HL-60 (cell line): ENCODE data around the gene SOBP.

ENCODE experiments used
- GABPA ChIP-seq: IDR thresholded peaks from 2 replicates; pipeline ENCODE4 v1.6.1; 2012; ENCODE audit warnings: low read depth
- POLR2AphosphoS5 ChIP-seq: IDR thresholded peaks from 2 replicates; pipeline ENCODE4 v1.6.1; 2012; ENCODE audit warnings: low read depth
- SPI1 ChIP-seq: IDR thresholded peaks from 2 replicates; pipeline ENCODE4 v1.6.1; 2012; ENCODE audit warnings: low read depth, mild to moderate bottlenecking, borderline replicate concordance
- TF ChIP-seq, protein P1 (sequence below): IDR thresholded peaks from one replicate; pipeline ENCODE4 v1.5.1; 2011; ENCODE audit warnings: low read length, control low read depth, inconsistent platforms; ENCODE audit not compliant: insufficient read depth
- TF ChIP-seq, protein P2 (sequence below): IDR thresholded peaks from 2 replicates; pipeline ENCODE4 v1.6.1; 2012; ENCODE audit warnings: low read depth; ENCODE audit not compliant: insufficient replicate concordance

- TF ChIP-seq GABPA (no peak), POLR2AphosphoS5 (no peak), SPI1 (no peak)
- TF ChIP-seq, protein P1, sequence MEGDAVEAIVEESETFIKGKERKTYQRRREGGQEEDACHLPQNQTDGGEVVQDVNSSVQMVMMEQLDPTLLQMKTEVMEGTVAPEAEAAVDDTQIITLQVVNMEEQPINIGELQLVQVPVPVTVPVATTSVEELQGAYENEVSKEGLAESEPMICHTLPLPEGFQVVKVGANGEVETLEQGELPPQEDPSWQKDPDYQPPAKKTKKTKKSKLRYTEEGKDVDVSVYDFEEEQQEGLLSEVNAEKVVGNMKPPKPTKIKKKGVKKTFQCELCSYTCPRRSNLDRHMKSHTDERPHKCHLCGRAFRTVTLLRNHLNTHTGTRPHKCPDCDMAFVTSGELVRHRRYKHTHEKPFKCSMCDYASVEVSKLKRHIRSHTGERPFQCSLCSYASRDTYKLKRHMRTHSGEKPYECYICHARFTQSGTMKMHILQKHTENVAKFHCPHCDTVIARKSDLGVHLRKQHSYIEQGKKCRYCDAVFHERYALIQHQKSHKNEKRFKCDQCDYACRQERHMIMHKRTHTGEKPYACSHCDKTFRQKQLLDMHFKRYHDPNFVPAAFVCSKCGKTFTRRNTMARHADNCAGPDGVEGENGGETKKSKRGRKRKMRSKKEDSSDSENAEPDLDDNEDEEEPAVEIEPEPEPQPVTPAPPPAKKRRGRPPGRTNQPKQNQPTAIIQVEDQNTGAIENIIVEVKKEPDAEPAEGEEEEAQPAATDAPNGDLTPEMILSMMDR = no peak
- TF ChIP-seq, protein P2, sequence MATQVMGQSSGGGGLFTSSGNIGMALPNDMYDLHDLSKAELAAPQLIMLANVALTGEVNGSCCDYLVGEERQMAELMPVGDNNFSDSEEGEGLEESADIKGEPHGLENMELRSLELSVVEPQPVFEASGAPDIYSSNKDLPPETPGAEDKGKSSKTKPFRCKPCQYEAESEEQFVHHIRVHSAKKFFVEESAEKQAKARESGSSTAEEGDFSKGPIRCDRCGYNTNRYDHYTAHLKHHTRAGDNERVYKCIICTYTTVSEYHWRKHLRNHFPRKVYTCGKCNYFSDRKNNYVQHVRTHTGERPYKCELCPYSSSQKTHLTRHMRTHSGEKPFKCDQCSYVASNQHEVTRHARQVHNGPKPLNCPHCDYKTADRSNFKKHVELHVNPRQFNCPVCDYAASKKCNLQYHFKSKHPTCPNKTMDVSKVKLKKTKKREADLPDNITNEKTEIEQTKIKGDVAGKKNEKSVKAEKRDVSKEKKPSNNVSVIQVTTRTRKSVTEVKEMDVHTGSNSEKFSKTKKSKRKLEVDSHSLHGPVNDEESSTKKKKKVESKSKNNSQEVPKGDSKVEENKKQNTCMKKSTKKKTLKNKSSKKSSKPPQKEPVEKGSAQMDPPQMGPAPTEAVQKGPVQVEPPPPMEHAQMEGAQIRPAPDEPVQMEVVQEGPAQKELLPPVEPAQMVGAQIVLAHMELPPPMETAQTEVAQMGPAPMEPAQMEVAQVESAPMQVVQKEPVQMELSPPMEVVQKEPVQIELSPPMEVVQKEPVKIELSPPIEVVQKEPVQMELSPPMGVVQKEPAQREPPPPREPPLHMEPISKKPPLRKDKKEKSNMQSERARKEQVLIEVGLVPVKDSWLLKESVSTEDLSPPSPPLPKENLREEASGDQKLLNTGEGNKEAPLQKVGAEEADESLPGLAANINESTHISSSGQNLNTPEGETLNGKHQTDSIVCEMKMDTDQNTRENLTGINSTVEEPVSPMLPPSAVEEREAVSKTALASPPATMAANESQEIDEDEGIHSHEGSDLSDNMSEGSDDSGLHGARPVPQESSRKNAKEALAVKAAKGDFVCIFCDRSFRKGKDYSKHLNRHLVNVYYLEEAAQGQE = no peak
These were observed 152.4 kb downstream of the SOBP start for GRCh38 chr6:107642095-107642860.
